Ovary (tissue), 3 donors: ENCODE measurements around the gene NACAD.

Experiments used
- CTCF ChIP-seq, 3 donors: fragments of 450-650 bp in 2 of 3; fragments of 200-600 bp in 1 of 3; IDR thresholded peaks; one replicate each; pipeline versions ENCODE4 v1.5.1 to v1.8.0; 2016 to 2022; ENCODE audit warnings: antibody characterized with exemption in 3 of 3, mild to moderate bottlenecking in 1 of 3
- EP300 ChIP-seq: sonication (generic); formaldehyde crosslinking; IDR thresholded peaks from one replicate; pipeline ENCODE4 v1.6.1; 2017; ENCODE audit warnings: antibody characterized with exemption
- donor health status: DM: no; HTN: no; CAD: no.

- TF ChIP-seq EP300 (no peak), CTCF (IDR thresholded peaks at IDR 0.05) (no peak)
These were observed 1.2 kb downstream of the NACAD start for GRCh38 chr7:45087301-45088145.
